H54 (cell line): ENCODE results near the gene C1QTNF6.
"Not testable (repeated sequence)": the region's sequence is repeated elsewhere in the genome, so short reads cannot be mapped to it uniquely, and the experiment has no call there.

Experiments used
- DNase-seq: peaks from one replicate; pipeline ENCODE4 v3.0.0; 2011; ENCODE audit warnings: low spot score, mixed read lengths; ENCODE audit not compliant: insufficient read length
- FAIRE-seq: peaks from 3 replicates; lab custom pipeline; 2011; peaks lifted over from hg19 to GRCh38; lab: Jason Lieb, UNC
- POLR2A ChIP-seq: IDR thresholded peaks from 2 replicates; pipeline ENCODE4 v1.6.1; 2011; ENCODE audit warnings: low read depth, mild to moderate bottlenecking, low read length

C1QTNF6 gene

DNA sequence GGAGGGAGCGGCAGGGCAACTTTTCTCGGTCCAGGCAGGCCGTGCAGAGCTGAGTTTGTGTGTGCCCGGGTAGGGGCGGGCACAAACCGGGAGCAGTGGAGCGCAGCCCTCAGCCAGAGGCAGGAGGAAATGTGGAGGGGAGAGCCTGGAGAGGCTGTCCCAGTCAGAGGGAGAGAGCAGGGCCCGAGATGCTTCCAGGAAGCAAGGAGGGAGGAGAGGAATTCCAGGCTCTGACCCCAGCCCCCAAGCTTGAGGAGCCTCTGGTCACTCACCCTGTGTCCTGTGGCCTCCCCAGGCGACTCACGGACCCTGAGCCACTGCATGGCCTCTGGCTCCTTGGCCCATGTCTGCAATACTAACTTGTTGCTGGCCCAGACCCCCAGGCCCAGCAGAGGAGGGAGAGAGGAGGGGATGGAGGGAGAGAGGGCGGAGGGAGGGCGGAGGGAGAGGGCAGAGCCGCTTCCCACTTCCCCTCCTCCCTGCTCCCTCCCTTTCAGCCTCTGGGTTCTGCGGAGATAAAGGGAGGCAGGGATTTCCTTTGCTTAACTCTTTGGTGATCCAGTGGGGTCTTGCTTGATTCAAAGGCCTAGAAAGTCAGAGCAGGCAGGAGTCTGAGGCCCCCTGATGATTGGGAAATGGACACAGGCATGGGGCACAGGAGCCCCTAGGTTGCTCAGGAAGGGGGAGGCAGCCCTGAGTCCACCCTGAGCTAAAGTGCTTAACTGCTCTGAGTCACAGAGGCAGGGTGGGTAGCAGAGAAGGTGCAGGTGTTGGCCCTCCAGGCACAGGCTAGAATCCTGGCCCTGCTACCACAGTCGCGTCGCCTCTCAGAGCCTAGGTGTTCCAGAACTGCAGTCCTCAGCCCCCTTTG lies at the start of gene C1QTNF6:
TSS of gene C1QTNF6 (minus strand) at position 357 of the 871 bp plus-strand sequence. CDS start at position 323, 34 bp downstream.
- FAIRE-seq (peak; percentile 78), DNase-seq (no peak)
- no peak for TF ChIP-seq POLR2A

GRCh38 chr22:37235897-37236607 lies 48.0 kb upstream of the C1QTNF6 start:
- FAIRE-seq, result no peak
- no peak for TF ChIP-seq POLR2A
- no peak for DNase-seq

DNA sequence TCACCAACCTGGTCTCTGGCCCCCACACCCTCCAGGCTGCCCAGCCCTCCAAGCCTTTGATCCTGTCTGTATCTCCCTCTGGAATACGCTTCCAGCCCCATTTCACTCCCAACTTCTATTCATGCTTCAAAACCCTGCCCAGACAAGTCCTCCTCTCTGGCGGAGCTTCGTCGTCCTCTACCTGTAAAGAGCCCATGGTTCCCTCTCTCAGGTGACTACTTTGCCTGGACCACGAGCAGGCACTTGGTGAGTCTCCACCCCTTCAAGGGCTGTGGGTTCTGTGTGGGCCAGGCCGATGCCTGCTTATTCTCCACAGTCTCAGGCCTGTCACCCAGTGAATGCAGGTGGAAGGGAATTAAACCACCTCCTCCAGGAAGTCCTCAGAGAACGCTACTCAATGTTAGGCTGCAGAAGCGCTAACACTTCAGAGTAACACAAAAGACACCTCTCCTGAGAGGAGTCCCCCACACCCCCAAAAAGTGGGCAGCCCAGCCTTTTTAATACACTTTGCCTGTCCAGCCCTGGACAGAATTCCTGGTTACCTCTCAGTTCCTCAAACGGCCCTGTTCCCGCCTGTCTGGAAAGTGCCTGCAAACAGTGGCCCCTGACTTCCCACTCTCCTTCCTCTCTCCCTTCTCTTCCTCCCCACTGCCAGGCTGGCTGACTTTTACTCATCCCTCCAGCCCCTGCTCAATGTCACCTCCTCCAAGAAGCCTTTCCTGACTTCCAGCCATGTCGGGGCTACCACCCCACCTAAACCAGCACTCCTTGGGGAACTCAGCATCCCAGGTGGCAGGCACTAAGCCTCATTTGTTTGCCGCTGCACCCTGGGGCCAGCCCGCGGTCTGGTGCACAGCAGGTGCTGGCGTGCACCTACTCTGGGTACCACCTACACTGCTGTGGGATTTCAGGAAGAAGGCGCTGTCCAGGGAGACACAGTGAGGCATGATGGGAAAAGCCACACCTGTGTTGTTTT lies 47.0 kb upstream of the C1QTNF6 start:
- DNase-seq, result no peak
- TF ChIP-seq POLR2A, result no peak
- FAIRE-seq, result no peak

- FAIRE-seq, result no peak
- no peak for TF ChIP-seq POLR2A
- no peak for DNase-seq
Measured at GRCh38 chr22:37233751-37234631, 45.9 kb upstream of the C1QTNF6 start.

DNA sequence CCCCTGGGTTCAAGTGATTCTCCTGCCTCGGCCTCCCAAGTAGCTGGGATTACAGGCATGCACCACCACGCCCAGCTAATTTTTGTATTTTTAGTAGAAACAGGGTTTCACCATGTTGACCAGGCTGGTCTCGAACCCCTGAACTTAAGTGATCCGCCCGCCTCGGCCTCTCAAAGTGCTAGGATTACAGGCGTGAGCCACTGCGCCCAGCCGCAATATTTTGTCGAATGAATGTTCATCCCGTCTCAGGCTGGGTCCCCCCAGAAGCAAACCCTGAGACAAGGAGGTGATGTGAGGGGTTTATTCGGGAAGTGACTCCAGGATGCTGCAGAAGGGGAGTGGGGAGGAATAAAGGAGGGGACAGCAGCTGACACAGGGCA lies 45.3 kb upstream of the C1QTNF6 start:
- not testable (repeated sequence) for DNase-seq, FAIRE-seq

DNA sequence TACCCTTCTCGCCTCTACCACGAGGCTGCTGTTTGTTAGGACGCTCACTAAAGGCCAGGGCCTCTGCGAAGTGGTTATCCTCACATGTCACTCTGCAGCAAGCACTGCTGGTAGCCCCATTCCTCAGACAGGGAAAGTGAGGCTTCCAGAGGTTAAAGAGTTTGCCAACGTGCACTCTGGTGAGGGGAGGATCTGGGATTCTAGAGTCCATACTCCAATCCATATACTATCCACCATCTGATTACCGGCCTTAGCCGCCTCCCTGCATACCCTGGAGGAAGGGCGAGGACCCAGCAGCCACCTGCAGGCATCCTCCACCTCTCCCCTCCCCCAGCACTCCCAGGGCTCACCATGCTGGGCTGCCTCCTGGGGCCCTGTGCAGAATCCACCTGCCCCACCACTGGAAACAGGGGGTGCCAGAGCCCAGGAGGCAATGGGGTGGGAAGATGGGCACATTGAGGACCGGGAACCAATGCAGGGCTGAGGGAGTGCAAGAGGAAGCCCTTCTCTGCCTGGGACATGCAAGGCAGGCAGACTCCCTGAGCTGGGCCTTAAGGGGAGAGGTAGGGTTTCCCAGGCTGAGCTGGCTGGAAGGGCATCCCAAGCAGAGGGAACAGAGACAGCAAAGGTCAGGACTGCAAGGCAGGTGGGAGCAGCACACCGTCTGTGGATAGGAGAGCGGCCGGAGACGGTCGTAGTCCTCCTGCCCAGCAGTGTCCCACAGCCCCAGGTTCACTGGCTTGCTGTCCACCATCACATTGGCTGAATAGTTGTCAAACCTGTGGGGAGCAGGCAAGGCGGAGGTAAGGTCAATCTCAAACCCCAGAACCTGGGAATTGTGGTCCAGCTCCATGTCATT lies 44.3 kb upstream of the C1QTNF6 start:
- DNase-seq, result no peak
- FAIRE-seq, result no peak
- no peak for TF ChIP-seq POLR2A

- no peak for TF ChIP-seq POLR2A
- DNase-seq (no peak), FAIRE-seq (no peak)
Measured at GRCh38 chr22:37231406-37232139, 43.5 kb upstream of the C1QTNF6 start.

DNA sequence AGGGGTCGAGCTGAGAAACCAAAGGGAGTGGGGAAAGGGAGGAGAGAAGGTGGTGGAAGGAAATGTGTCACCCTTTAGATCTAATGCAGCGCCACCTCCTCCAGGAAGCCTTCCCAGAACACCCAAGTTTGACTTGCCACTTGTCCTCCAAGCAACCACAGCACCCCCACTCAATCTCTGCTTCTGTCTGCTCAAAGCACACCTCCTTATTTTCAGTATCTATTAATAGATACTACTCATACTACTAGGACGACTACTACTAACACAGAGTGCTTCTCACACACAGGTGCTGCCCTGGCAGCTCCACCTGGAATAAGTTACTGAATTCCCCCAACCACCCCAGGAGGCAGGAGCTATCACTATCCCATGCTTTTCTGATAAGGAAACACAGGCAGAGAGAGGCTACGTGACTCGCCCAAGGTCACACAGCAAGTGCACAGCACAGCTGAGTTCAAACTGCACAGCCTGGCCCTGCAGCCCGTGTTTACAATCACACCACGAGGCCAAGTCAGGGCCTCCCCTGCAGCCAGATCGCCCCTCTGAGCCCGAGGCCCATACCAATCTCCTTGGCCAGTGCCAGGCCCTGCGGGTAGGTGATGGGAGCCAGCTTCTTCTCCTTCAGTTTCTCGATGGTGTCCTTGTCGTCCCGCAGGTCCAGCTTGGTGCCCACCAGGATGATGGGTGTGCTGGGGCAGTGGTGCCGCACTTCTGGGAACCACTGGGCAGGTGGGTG lies 42.8 kb upstream of the C1QTNF6 start:
- FAIRE-seq, result no peak
- no peak for DNase-seq
- no peak for TF ChIP-seq POLR2A

DNA sequence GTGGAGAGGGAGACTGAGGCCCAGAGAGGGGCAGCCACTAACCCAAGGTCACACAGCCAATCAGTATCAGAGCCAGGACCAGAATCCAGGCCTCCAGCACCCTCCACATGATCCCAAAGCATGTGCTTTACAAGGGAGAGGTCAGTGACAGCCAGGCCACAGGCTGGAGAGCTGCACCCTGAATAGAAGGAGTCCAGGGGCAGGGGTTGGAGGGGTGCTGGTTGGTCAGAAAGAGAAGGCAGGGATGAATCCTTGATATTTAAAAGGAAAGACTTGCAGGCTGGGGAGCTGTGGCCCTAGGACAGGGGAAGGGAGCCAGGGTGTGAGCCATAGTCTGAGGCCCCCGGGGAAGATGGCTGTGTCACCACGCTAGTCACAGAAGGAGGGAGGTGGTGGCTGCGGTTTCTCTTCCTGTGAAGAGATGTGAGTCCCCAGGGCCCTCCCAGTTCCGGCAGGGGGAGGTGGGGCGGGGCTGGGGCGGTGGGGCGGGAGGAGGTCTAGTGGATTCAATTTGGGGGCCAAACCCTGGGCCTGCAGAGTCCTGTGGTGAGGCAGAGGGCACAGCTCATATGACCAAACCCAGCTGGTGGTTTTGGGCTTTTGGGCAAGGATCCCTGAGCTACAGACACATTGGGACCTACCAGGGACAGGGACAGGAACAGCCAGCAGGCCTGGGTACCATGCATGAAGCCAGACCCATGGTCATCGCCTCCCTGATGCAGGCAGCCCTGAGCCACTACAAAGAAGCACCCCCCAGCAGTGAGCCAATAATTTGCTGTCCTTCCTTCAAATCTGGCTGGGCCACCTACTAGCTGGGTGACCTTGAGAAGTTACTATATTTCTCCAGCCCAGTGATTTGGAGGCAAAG lies 42.0 kb upstream of the C1QTNF6 start:
- 0 out of 2 replicates have a peak, but pooled peaks have one; percentile 11 for TF ChIP-seq POLR2A
- no peak for FAIRE-seq

More for the DNA sequence above, 42.0 kb upstream of the C1QTNF6 start:
- peak; percentile 71 for DNase-seq
